GM19395 (cell line): Measurements from ENCODE around the gene SRGAP3.

Experiments
- ATAC-seq: cut with Tn5 transposase; IDR thresholded peaks from one replicate; pipeline ENCODE4 v1.9.1; 2021; ENCODE audit warnings: mild to moderate bottlenecking, moderate library complexity; ENCODE audit not compliant: unreplicated experiment

Gene SRGAP3

GRCh38 chr3:8976540-8977182 is 272.8 kb downstream of the SRGAP3 start:
- ATAC-seq = no peak

GRCh38 chr3:8975081-8976020 is 274.1 kb downstream of the SRGAP3 start:
- ATAC-seq = no peak

GRCh38 chr3:8974458-8974857 is 275.0 kb downstream of the SRGAP3 start:
- no peak for ATAC-seq

- no peak for ATAC-seq
Observed at GRCh38 chr3:8972639-8973038, 276.8 kb downstream of the SRGAP3 start.

GRCh38 chr3:8970971-8971589 is 278.4 kb downstream of the SRGAP3 start:
- peak; percentile 74 for ATAC-seq

- no peak for ATAC-seq
Observed at GRCh38 chr3:8969241-8969640, 280.2 kb downstream of the SRGAP3 start.

- ATAC-seq = no peak
Observed at GRCh38 chr3:8968375-8968882, 281.0 kb downstream of the SRGAP3 start.

- no peak for ATAC-seq
Observed at GRCh38 chr3:8967553-8967952, 281.9 kb downstream of the SRGAP3 start.

- no peak for ATAC-seq
Observed at GRCh38 chr3:8966820-8967348, 282.6 kb downstream of the SRGAP3 start.

- ATAC-seq = no peak
Observed at GRCh38 chr3:8966150-8966819, 283.2 kb downstream of the SRGAP3 start.

- no peak for ATAC-seq
Observed at GRCh38 chr3:8964436-8965370, 284.7 kb downstream of the SRGAP3 start.

GRCh38 chr3:8963137-8963853 is 286.2 kb downstream of the SRGAP3 start, which contains the start of gene RAD18:
TSS of gene RAD18 (minus strand) at chr3:8963472. CDS start at chr3:8963385, 87 bp downstream.
- peak; percentile 93 for ATAC-seq

- peak; percentile 3 for ATAC-seq
Observed at GRCh38 chr3:8962226-8962861, 287.1 kb downstream of the SRGAP3 start.

GRCh38 chr3:8959668-8960067 is 289.8 kb downstream of the SRGAP3 start:
- no peak for ATAC-seq

- peak; percentile 93 for ATAC-seq
Observed at GRCh38 chr3:8954938-8955763, 294.3 kb downstream of the SRGAP3 start.

GRCh38 chr3:8953313-8953712 is 296.1 kb downstream of the SRGAP3 start:
- no peak for ATAC-seq

- no peak for ATAC-seq
Observed at GRCh38 chr3:8952130-8952529, 297.3 kb downstream of the SRGAP3 start.
